OCI-LY3 (cell line): ENCODE measurements around the gene PLPP3.

Experiments
- H2AFZ ChIP-seq: fragments of 200-600, 300-600 bp; shearing (Covaris generic); 2 replicates; pipeline ENCODE4 v1.6.0; 2014; ENCODE audit warnings: antibody characterized with exemption, low read depth, low read length
- H3K27ac ChIP-seq: fragments of 200-600, 300-600 bp; sonication (generic); 2 replicates; pipeline ENCODE4 v1.5.1; 2014; ENCODE audit warnings: mild to moderate bottlenecking, low read length, moderate library complexity, mixed read lengths
- H3K27me3 ChIP-seq: fragments of 200-600, 300-600 bp; sonication (generic); 2 replicates; pipeline ENCODE4 v1.6.1; 2014; ENCODE audit warnings: low read depth, low read length, mixed read lengths
- H3K36me3 ChIP-seq: fragments of 200-600, 300-600 bp; sonication (generic); replicated peaks from 2 replicates; pipeline ENCODE3; 2014; ENCODE audit warnings: low read depth, low read length, mixed read lengths
- H3K4me1 ChIP-seq: fragments of 300-600, 200-600 bp; sonication (generic); 2 replicates; pipeline ENCODE4 v1.6.1; 2014; ENCODE audit warnings: low read length, mixed read lengths
- H3K4me2 ChIP-seq: fragments of 200-600, 300-600 bp; sonication (generic); 2 replicates; pipeline ENCODE4 v1.6.1; 2014; ENCODE audit warnings: low read length, mixed read lengths
- H3K4me3 ChIP-seq: fragments of 300-600, 200-600 bp; sonication (generic); 2 replicates; pipeline ENCODE4 v1.5.1; 2014; ENCODE audit warnings: antibody characterized with exemption, mild to moderate bottlenecking, low read length, moderate library complexity
- H3K79me2 ChIP-seq: fragments of 300-600, 200-600 bp; shearing (Covaris generic); 2 replicates; pipeline ENCODE4 v1.6.1; 2014; ENCODE audit warnings: mild to moderate bottlenecking, low read length, mixed read lengths
- H3K9ac ChIP-seq: fragments of 300-600, 200-600 bp; shearing (Covaris generic); 2 replicates; pipeline ENCODE4 v1.6.0; 2014; ENCODE audit warnings: mild to moderate bottlenecking, low read length, moderate library complexity
- H3K9me3 ChIP-seq: fragments of 200-600, 300-600 bp; shearing (Covaris generic); 2 replicates; pipeline ENCODE4 v1.6.1; 2014; ENCODE audit warnings: low read length, mixed read lengths; ENCODE audit not compliant: insufficient read depth
- H4K20me1 ChIP-seq: fragments of 200-600, 300-600 bp; sonication (generic); 2 replicates; pipeline ENCODE4 v1.6.1; 2016; ENCODE audit warnings: low read length, mixed read lengths; ENCODE audit not compliant: insufficient read depth
- CTCF ChIP-seq: fragments of 200-600, 300-600 bp; sonication (generic); IDR thresholded peaks from 2 replicates; pipeline ENCODE4 v1.5.1; 2014; ENCODE audit warnings: antibody characterized with exemption, low read length, low read depth
- EZH2phosphoT487 ChIP-seq: fragments of 200-600 bp; shearing (Covaris generic); IDR thresholded peaks from 2 replicates; pipeline ENCODE4 v1.6.1; 2018; ENCODE audit warnings: antibody characterized with exemption, mixed run types, low read depth

The PLPP3 gene

GRCh38 chr1:56561227-56562019, 17.9 kb downstream of the PLPP3 start:
- Histone ChIP-seq H3K36me3 (no peaks in the 10 kb centered on the region), H3K4me1 (peaks cover 19% of the 10 kb centered on the region), H3K9ac (no peak overlapping the region), H3K9me3 (no peaks in the 10 kb centered on the region), H3K27me3 (0 out of 2 replicates have a peak, but pooled peaks cover 11% of the 10 kb centered on the region), H3K4me3 (no peak overlapping the region), H4K20me1 (no peaks in the 10 kb centered on the region), H3K4me2 (no peak overlapping the region), H2AFZ (no peak overlapping the region), H3K79me2 (no peaks in the 10 kb centered on the region), H3K27ac (no peak overlapping the region)
- TF ChIP-seq CTCF (no peak), EZH2phosphoT487 (no peak)

GRCh38 chr1:56557746-56558145, 21.6 kb downstream of the PLPP3 start:
- H3K4me1 ChIP-seq = peaks cover 19% of the 10 kb centered on the region
- no peak overlapping the region for H3K4me3 ChIP-seq
- H3K9me3 ChIP-seq = no peaks in the 10 kb centered on the region
- peak overlapping the region; percentile 33; the same call in 1 of the 2 replicates for H3K4me2 ChIP-seq
- 0 out of 2 replicates have a peak, but pooled peaks cover 11% of the 10 kb centered on the region for H3K27me3 ChIP-seq
- H2AFZ ChIP-seq = no peak overlapping the region
- H3K9ac ChIP-seq = no peak overlapping the region
- no peaks in the 10 kb centered on the region for H3K36me3 ChIP-seq
- H4K20me1 ChIP-seq = no peaks in the 10 kb centered on the region
- no peaks in the 10 kb centered on the region for H3K79me2 ChIP-seq
- H3K27ac ChIP-seq = no peak overlapping the region
- no peak for TF ChIP-seq CTCF
- TF ChIP-seq EZH2phosphoT487 = no peak

GRCh38 chr1:56555448-56555847, 23.9 kb downstream of the PLPP3 start:
- H3K36me3 ChIP-seq = no peaks in the 10 kb centered on the region
- no peak overlapping the region for H2AFZ ChIP-seq
- H3K9ac ChIP-seq = no peak overlapping the region
- H3K27ac ChIP-seq = no peak overlapping the region
- no peaks in the 10 kb centered on the region for H4K20me1 ChIP-seq
- no peak for TF ChIP-seq EZH2phosphoT487
- no peak for TF ChIP-seq CTCF
- H3K4me2 ChIP-seq = no peak overlapping the region
- no peak overlapping the region for H3K4me3 ChIP-seq
- H3K27me3 ChIP-seq = 0 out of 2 replicates have a peak, but pooled peaks cover 11% of the 10 kb centered on the region
- peaks cover 15% of the 10 kb centered on the region for H3K4me1 ChIP-seq
- no peaks in the 10 kb centered on the region for H3K9me3 ChIP-seq
- no peaks in the 10 kb centered on the region for H3K79me2 ChIP-seq

- Histone ChIP-seq H3K9me3 (no peaks in the 10 kb centered on the region), H3K36me3 (no peaks in the 10 kb centered on the region), H3K9ac (no peak overlapping the region), H2AFZ (no peak overlapping the region), H3K27me3 (0 out of 2 replicates have a peak, but pooled peaks cover 3% of the 10 kb centered on the region), H3K4me2 (no peak overlapping the region), H3K79me2 (no peaks in the 10 kb centered on the region), H4K20me1 (no peaks in the 10 kb centered on the region), H3K4me1 (peaks cover 4% of the 10 kb centered on the region), H3K4me3 (no peak overlapping the region), H3K27ac (no peak overlapping the region)
- TF ChIP-seq CTCF (no peak), EZH2phosphoT487 (no peak)
These were observed 26.3 kb downstream of the PLPP3 start for GRCh38 chr1:56553046-56553445.
